GM12872 (cell line): ENCODE results near the gene MYBPHL.

Experiments
- TF ChIP-seq, protein P1 (sequence below): IDR thresholded peaks from 3 replicates; pipeline ENCODE4 v1.5.1; 2011; ENCODE audit warnings: low read depth, mild to moderate bottlenecking, low read length, moderate library complexity; ENCODE audit not compliant: insufficient read depth

MYBPHL gene

DNA sequence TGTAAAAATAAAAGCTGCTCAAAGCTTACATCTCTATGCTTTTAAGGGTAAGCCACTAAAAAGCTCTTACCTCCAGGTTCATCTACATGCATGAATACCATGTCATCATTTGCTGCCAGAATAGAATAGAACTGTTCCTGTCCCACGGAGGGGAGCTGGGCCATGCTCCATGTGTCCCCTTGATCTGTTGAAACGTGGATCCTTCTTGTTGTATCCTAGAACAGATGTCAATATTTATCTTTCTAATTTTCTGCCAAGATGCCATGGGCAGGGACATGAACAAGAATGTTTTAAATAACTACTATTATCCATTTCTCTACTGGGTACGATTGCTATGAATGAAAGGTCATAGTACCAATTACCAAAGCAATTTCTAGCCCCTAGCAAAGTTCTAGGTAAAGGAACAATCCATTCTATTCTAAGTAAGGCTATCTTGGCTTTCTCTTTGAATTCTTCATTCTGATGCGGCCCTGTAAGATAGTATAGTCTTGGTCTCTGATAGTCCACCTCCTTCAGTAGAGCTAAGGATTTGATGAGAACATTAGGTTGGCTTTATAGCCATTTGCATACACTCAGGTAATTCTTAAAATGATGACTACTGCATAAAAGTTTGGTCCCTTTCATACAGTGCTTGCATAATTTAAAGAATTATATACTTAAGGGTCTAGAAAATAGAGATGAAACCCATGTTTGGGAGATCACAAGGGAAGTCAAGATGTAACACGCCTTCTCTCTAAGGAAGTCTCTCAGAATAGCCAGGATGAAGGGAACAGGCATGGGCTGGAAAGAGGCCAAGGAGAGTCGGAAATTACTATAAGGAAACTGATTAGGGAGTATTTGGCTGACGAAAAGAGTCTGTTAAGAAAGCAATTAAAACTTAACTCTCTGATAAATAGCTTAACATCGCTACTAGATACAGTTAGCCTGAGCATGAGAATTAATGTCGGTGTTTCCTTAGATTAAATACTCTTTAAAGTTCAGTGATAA lies 35.4 kb upstream of the MYBPHL start:
- TF ChIP-seq, protein P1, sequence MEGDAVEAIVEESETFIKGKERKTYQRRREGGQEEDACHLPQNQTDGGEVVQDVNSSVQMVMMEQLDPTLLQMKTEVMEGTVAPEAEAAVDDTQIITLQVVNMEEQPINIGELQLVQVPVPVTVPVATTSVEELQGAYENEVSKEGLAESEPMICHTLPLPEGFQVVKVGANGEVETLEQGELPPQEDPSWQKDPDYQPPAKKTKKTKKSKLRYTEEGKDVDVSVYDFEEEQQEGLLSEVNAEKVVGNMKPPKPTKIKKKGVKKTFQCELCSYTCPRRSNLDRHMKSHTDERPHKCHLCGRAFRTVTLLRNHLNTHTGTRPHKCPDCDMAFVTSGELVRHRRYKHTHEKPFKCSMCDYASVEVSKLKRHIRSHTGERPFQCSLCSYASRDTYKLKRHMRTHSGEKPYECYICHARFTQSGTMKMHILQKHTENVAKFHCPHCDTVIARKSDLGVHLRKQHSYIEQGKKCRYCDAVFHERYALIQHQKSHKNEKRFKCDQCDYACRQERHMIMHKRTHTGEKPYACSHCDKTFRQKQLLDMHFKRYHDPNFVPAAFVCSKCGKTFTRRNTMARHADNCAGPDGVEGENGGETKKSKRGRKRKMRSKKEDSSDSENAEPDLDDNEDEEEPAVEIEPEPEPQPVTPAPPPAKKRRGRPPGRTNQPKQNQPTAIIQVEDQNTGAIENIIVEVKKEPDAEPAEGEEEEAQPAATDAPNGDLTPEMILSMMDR = no peak

DNA sequence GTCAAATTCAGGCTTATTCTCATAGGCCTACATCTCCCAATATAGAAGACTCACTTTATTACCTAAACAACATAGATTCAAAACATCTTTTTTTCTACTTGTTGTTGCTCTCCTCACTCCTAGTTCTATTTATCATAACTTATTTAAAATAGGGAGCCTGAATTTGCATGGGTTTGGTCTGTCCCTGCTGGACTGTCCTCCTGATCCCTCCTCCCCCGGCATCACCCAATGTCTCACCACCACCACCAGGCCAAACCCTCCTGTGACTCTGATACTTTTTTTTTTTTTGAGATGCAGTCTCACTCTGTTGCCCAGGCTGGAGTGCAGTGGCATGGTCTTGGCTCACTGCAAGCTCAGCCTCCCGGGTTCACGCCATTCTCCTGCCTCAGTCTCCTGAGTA lies 31.8 kb upstream of the MYBPHL start:
- TF ChIP-seq, protein P1 = no peak

DNA sequence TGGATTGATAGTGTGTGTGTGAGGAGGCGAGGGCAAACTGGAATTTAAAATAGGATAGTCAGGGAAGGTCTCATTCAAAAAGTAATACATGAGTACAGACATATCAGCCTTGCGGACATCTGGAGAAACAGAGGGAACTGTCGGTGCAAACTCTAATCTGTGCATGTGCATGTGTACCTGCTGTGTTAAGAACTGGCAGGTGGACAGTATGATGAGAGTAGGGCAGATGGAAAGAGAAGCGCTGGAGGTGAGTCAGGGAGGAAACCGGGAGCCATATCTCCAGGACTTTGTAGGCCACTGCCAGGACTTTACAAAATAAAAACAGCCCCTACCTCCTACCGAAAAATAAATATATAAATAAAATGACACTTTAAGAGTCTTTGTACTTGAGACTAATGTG lies 31.3 kb upstream of the MYBPHL start:
- TF ChIP-seq, protein P1 = no peak

DNA sequence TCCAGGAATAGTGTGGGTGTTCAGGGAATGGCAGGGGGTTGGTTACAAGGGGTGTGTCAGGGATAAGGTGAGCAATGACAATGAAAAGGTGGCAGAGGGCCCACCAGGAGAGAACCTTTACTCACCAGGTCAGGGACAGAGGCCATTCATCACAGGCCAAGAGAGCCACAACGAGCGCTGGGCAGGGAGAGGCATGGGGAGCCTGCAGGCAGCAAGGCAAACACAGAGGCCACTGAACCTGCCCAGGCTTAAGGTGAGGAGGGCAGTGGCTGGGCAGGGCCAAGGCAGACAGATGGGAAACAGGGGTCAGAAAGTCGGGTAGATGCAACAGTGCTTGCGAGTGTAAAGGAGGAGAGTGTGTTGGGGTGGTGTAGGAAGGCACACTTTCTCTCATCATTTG lies 28.3 kb upstream of the MYBPHL start:
- TF ChIP-seq, protein P1 = no peak

DNA sequence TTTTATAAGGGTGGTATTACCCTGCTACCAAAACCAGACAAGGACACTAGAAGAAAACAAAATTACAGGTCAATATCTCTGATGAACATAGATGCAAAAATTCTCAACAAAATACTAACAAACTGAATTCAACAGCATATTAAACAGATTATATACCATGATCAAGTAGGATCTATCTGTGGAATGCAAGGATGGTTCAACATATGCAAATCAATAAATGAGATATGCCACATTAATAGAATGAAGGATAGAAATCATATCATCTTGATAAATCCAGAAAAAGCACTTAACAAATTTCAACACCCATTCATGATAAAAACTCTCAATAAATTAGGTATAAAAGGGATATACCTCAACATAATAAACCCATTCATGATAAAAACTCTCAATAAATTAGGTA lies 24.3 kb upstream of the MYBPHL start:
- TF ChIP-seq, protein P1 = no peak

DNA sequence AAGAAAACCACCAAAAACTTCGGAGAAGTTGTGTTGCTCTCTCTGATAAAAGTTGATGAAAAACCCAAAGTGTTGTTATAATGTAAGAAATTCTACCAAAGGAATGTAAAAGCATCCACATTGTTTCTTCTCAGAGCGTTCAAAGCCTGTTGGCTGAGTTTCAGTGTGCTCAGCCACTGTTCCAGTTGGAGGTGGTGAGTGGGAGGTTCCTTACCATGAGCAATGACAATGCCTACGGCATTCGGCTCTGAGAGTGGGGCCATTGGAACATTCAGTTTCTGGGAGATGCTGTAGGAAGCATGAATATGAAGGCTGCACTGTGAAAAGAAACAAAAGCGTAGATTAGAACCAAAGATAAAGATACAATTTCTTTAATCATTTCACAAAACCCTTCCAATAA lies 20.5 kb upstream of the MYBPHL start:
- TF ChIP-seq, protein P1 = no peak

DNA sequence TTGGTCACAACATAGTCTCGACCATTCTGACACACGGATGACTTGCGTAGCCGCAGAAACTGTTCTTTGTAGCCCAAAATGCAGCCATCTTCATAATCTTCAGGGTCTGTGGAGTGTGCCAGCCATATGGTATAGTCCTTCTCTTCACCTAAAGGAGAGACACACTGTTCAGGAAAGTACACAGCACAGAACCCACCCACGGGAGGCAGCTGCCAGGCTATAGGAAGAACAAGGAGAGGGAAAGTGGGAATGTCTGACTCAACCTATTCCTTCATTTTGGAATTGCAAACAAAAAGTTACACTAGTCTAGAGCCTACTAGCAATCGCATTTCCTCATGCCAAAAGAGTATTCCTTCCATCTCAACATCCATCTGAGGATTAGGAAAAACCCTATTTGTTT lies 16.2 kb upstream of the MYBPHL start:
- TF ChIP-seq, protein P1 = no peak
